HL-60 (cell line): ENCODE results near the gene TBC1D23.

Experiments
- CTCF ChIP-seq: IDR thresholded peaks from one replicate; pipeline ENCODE4 v1.5.1; 2011; ENCODE audit warnings: low read length, control low read depth, inconsistent platforms; ENCODE audit not compliant: insufficient read depth
- GABPA ChIP-seq: IDR thresholded peaks from 2 replicates; pipeline ENCODE4 v1.6.1; 2012; ENCODE audit warnings: low read depth
- POLR2AphosphoS5 ChIP-seq: IDR thresholded peaks from 2 replicates; pipeline ENCODE4 v1.6.1; 2012; ENCODE audit warnings: low read depth
- REST ChIP-seq: IDR thresholded peaks from 2 replicates; pipeline ENCODE4 v1.6.1; 2012; ENCODE audit warnings: low read depth; ENCODE audit not compliant: insufficient replicate concordance
- SPI1 ChIP-seq: IDR thresholded peaks from 2 replicates; pipeline ENCODE4 v1.6.1; 2012; ENCODE audit warnings: low read depth, mild to moderate bottlenecking, borderline replicate concordance

DNA sequence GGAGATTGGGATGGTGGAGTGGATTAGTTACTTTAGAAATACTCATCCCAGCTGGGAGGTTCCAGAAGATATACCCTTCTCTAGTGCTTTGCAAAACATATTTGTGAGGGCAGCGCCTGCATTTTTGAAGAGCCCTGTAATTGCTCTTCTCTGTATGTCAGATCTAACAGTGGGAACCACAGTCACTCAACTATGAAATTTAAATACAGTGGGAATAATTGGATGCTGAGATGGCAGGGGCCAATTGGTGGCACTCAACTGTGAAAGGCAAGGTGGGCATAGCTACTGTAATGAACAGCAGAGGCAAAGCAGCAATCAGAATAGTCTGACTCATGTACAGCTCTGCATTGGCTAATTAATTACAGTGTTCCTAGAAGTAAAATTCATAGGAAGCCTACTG lies 22.2 kb upstream of the TBC1D23 start:
- TF ChIP-seq REST (no peak), CTCF (no peak), POLR2AphosphoS5 (no peak), GABPA (no peak), SPI1 (no peak)
